ENCODE results near the gene HS3ST6.

DNA sequence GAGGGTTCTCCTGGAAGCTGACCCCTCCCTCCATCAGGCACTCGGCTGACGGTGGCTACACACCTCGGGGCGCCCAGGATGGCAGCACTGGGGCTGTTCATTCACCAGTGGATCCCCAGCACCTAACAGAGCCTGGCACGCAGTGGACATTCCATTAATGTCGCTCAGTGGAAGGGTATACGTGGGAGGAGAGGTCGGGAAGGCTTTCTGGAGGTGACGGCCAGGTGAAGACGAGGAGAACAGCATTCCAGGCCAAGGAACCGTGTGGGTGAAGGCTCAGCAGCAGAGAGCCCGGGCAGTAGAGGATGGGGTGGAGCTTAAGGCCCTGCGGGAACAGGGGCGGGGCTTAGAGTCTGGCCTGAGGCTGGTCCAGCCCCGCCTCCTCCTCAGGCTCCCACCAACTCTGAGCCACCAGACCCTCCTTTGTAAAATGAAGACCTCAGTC lies 2.5 kb upstream of the HS3ST6 start:
- TF ChIP-seq CTCF (IDR thresholded peaks at IDR 0.05) (no peak), POLR2A (IDR thresholded peaks at IDR 0.05) (no peak)

Measured in Peyer's patch (tissue), 4 donors.